HEK293 (cell line): Measurements from ENCODE around the gene SLC25A26.

Experiments
- CTCF ChIA-PET: fragments of 350-600 bp; formaldehyde crosslinking; extraction: SDS; loops from one replicate; lab custom pipeline; 2021; ENCODE audit warnings: antibody characterized with exemption; lab: Yijun Ruan, JAX
- POLR2A ChIA-PET: fragments of 300-600 bp; formaldehyde crosslinking; extraction: SDS; loops from one replicate; lab custom pipeline; 2020; ENCODE audit warnings: antibody characterized with exemption, inconsistent platforms; lab: Yijun Ruan, JAX
- H3K27ac ChIP-seq: fragments of 200-500 bp; sonication (Bioruptor generic); 2 replicates; pipeline ENCODE4 v1.5.1; 2014; ENCODE audit warnings: low read depth, low read length, control low read depth, inconsistent platforms; ENCODE audit errors: extremely low read depth
- H3K36me3 ChIP-seq, 2 experiments: fragments of 200-500 bp in 1 of 2; sonication (Bioruptor generic) in 1 of 2; 1 replicate in 1 of 2; 2 replicates in 1 of 2; pipeline ENCODE4 v1.5.1; 2014 to 2017; ENCODE audit warnings: inconsistent platforms in 2 of 2, low read length in 2 of 2; ENCODE audit not compliant: control insufficient read depth in 2 of 2, insufficient read depth in 1 of 2
- H3K4me1 ChIP-seq: fragments of 200-500 bp; sonication (Bioruptor generic); 2 replicates; pipeline ENCODE4 v1.5.1; 2014; ENCODE audit warnings: mild to moderate bottlenecking, low read length, inconsistent platforms; ENCODE audit not compliant: control insufficient read depth, insufficient read depth
- H3K4me3 ChIP-seq: 2 replicates; pipeline ENCODE4 v1.5.1; 2011; ENCODE audit warnings: low read depth, mild to moderate bottlenecking, control low read depth, low read length, moderate library complexity
- H3K9me3 ChIP-seq: fragments of 200-500 bp; sonication (Bioruptor generic); 2 replicates; pipeline ENCODE4 v1.5.1; 2014; ENCODE audit warnings: low read depth, low read length, inconsistent platforms; ENCODE audit not compliant: control insufficient read depth, insufficient read depth
- BCL11B ChIP-seq: fragments of 450-650 bp; formaldehyde crosslinking; IDR thresholded peaks from 2 replicates; pipeline ENCODE4 v1.5.1; 2016; ENCODE audit warnings: low read depth, missing biosample characterization, missing genetic modification characterization
- EGR2 ChIP-seq: fragments of 450-650 bp; formaldehyde crosslinking; IDR thresholded peaks from 2 replicates; pipeline ENCODE4 v1.5.1; 2016; ENCODE audit warnings: low read depth, missing biosample characterization, missing genetic modification characterization
- GLIS1 ChIP-seq: fragments of 450-650 bp; formaldehyde crosslinking; IDR thresholded peaks from 2 replicates; pipeline ENCODE4 v1.5.1; 2016; ENCODE audit warnings: missing biosample characterization, missing genetic modification characterization
- KLF7 ChIP-seq: fragments of 450-650 bp; formaldehyde crosslinking; IDR thresholded peaks from 2 replicates; pipeline ENCODE4 v1.5.1; 2016; ENCODE audit warnings: missing biosample characterization, missing genetic modification characterization, borderline replicate concordance
- KLF9 ChIP-seq: fragments of 450-650 bp; formaldehyde crosslinking; IDR thresholded peaks from 2 replicates; pipeline ENCODE4 v1.5.1; 2016; ENCODE audit warnings: missing biosample characterization, missing genetic modification characterization, low read depth
- OSR2 ChIP-seq: fragments of 450-650 bp; formaldehyde crosslinking; IDR thresholded peaks from 2 replicates; pipeline ENCODE4 v1.5.1; 2016; ENCODE audit warnings: missing biosample characterization, missing genetic modification characterization
- SALL2 ChIP-seq: fragments of 450-650 bp; formaldehyde crosslinking; IDR thresholded peaks from 2 replicates; pipeline ENCODE4 v1.5.0; 2017; ENCODE audit warnings: missing biosample characterization, mild to moderate bottlenecking, missing genetic modification characterization, borderline replicate concordance
- ZBTB20 ChIP-seq: fragments of 450-650 bp; formaldehyde crosslinking; IDR thresholded peaks from 2 replicates; pipeline ENCODE4 v1.5.1; 2016; ENCODE audit warnings: missing biosample characterization, missing genetic modification characterization
- ZFP3 ChIP-seq: fragments of 450-650 bp; formaldehyde crosslinking; IDR thresholded peaks from 2 replicates; pipeline ENCODE4 v1.5.1; 2016; ENCODE audit warnings: low read depth, missing biosample characterization, missing genetic modification characterization
- ZIC2 ChIP-seq: fragments of 450-650 bp; formaldehyde crosslinking; IDR thresholded peaks from 2 replicates; pipeline ENCODE4 v1.5.1; 2016; ENCODE audit warnings: missing biosample characterization, missing genetic modification characterization
- ZNF184 ChIP-seq: fragments of 450-650 bp; IDR thresholded peaks from 2 replicates; pipeline ENCODE4 v1.5.1; 2018; ENCODE audit warnings: missing biosample characterization, mild to moderate bottlenecking, missing genetic modification characterization
- ZNF19 ChIP-seq: fragments of 450-650 bp; formaldehyde crosslinking; IDR thresholded peaks from 2 replicates; pipeline ENCODE4; 2016; ENCODE audit warnings: missing biosample characterization, missing genetic modification characterization, low read depth
- ZNF214 ChIP-seq: fragments of 450-650 bp; formaldehyde crosslinking; IDR thresholded peaks from 2 replicates; pipeline ENCODE4 v1.5.1; 2017; ENCODE audit warnings: missing biosample characterization, mild to moderate bottlenecking, missing genetic modification characterization, borderline replicate concordance
- ZNF24 ChIP-seq: fragments of 450-650 bp; formaldehyde crosslinking; IDR thresholded peaks from 2 replicates; pipeline ENCODE4 v1.5.1; 2016; ENCODE audit warnings: missing biosample characterization, missing genetic modification characterization
- ZNF302 ChIP-seq: fragments of 450-650 bp; formaldehyde crosslinking; IDR thresholded peaks from 2 replicates; pipeline ENCODE4 v1.5.1; 2016; ENCODE audit warnings: missing biosample characterization, missing genetic modification characterization, low read depth
- ZNF354C ChIP-seq: fragments of 450-650 bp; formaldehyde crosslinking; IDR thresholded peaks from 2 replicates; pipeline ENCODE4 v1.5.1; 2016; ENCODE audit warnings: missing biosample characterization, missing genetic modification characterization, low read depth, borderline replicate concordance
- ZNF404 ChIP-seq: fragments of 450-650 bp; formaldehyde crosslinking; IDR thresholded peaks from 2 replicates; pipeline ENCODE4 v1.5.1; 2017; ENCODE audit warnings: missing biosample characterization, missing genetic modification characterization
- ZNF433 ChIP-seq: fragments of 450-650 bp; formaldehyde crosslinking; IDR thresholded peaks from 2 replicates; pipeline ENCODE4 v1.5.1; 2016; ENCODE audit warnings: missing biosample characterization, missing genetic modification characterization, low read depth
- ZNF510 ChIP-seq: fragments of 450-650 bp; formaldehyde crosslinking; IDR thresholded peaks from 2 replicates; pipeline ENCODE4 v1.5.1; 2018; ENCODE audit warnings: mild to moderate bottlenecking, missing genetic modification characterization, missing biosample characterization; ENCODE audit not compliant: insufficient replicate concordance
- ZNF514 ChIP-seq: fragments of 450-650 bp; formaldehyde crosslinking; IDR thresholded peaks from 2 replicates; pipeline ENCODE4 v1.5.1; 2016; ENCODE audit warnings: missing biosample characterization, missing genetic modification characterization
- ZNF585B ChIP-seq: fragments of 450-650 bp; formaldehyde crosslinking; IDR thresholded peaks from 2 replicates; pipeline ENCODE4 v1.5.1; 2016; ENCODE audit warnings: missing biosample characterization, missing genetic modification characterization
- ZNF596 ChIP-seq: fragments of 450-650 bp; IDR thresholded peaks from 2 replicates; pipeline ENCODE4 v1.5.0; 2018; ENCODE audit warnings: missing biosample characterization, mild to moderate bottlenecking, missing genetic modification characterization, moderate library complexity
- ZNF600 ChIP-seq: fragments of 450-650 bp; formaldehyde crosslinking; IDR thresholded peaks from 2 replicates; pipeline ENCODE4 v1.5.1; 2016; ENCODE audit warnings: missing biosample characterization, missing genetic modification characterization
- ZNF624 ChIP-seq: fragments of 450-650 bp; formaldehyde crosslinking; IDR thresholded peaks from 2 replicates; pipeline ENCODE4 v1.5.1; 2017; ENCODE audit warnings: missing biosample characterization, missing genetic modification characterization
- ZNF626 ChIP-seq: fragments of 450-650 bp; sonication (Bioruptor Pico); formaldehyde crosslinking; IDR thresholded peaks from 2 replicates; pipeline ENCODE4 v1.5.1; 2018; ENCODE audit warnings: missing biosample characterization, missing genetic modification characterization, inconsistent platforms
- ZNF629 ChIP-seq: fragments of 450-650 bp; formaldehyde crosslinking; IDR thresholded peaks from 2 replicates; pipeline ENCODE4 v1.5.1; 2017; ENCODE audit warnings: missing biosample characterization, missing genetic modification characterization
- ZNF785 ChIP-seq: fragments of 450-650 bp; formaldehyde crosslinking; IDR thresholded peaks from 2 replicates; pipeline ENCODE4 v1.5.1; 2016; ENCODE audit warnings: missing biosample characterization, missing genetic modification characterization
- ZNF791 ChIP-seq: fragments of 450-650 bp; formaldehyde crosslinking; IDR thresholded peaks from 2 replicates; pipeline ENCODE4 v1.5.1; 2016; ENCODE audit warnings: missing biosample characterization, missing genetic modification characterization
- ZNF830 ChIP-seq: fragments of 450-650 bp; IDR thresholded peaks from 2 replicates; pipeline ENCODE4 v1.5.0; 2018; ENCODE audit warnings: missing biosample characterization, missing genetic modification characterization, low read depth, mild to moderate bottlenecking, moderate library complexity
- TF ChIP-seq, protein P1 (sequence below): fragments of 450-650 bp; formaldehyde crosslinking; IDR thresholded peaks from 2 replicates; pipeline ENCODE4 v1.5.1; 2016; ENCODE audit warnings: missing biosample characterization, missing genetic modification characterization
- TF ChIP-seq, protein P2 (sequence below): fragments of 450-650 bp; formaldehyde crosslinking; optimal IDR thresholded peaks from 2 replicates; pipeline ENCODE3; 2016; ENCODE audit warnings: missing biosample characterization, mild to moderate bottlenecking, missing genetic modification characterization
- TF ChIP-seq, protein P3 (sequence below): fragments of 450-650 bp; formaldehyde crosslinking; IDR thresholded peaks from 2 replicates; pipeline ENCODE4 v1.5.1; 2016; ENCODE audit warnings: missing biosample characterization, missing genetic modification characterization

SLC25A26 gene

DNA sequence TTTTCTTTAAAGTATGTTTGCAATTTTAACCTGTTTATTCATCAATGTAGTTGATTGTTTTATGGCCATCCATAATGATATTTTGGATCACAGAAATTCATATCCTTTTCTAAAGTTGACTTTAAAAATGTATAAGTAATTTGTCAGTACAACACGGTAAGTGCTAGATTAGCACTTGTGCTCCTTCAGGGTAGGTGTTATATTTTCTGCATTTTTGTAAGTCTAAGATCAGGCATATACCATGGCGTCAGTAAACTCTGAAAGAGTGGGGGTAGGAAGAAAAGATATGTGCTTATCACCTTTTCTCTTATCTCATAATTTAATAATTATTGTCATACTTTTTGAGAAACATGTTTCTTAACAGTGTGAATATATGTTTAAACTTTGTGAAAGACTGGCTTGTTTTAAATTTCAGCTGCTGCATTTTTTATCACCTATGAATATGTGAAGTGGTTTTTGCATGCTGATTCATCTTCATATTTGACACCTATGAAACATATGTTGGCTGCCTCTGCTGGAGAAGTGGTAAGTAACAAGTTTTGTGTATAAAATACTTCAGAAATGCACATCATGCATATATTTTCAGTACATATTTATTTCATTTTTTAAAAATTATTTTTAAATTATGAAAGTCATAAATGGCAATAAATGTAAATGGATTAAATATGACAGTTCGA, 22.1 kb downstream of the SLC25A26 start:
- Histone ChIP-seq H3K4me3 (no peak overlapping the region), H3K4me1 (no peaks in the 10 kb centered on the region), H3K36me3 (peaks cover 0 to 26% of the 10 kb centered on the region in 2 experiments; a peak in 1 of 3 replicates), H3K9me3 (no peaks in the 10 kb centered on the region), H3K27ac (no peak overlapping the region)
- TF ChIP-seq, protein P1, sequence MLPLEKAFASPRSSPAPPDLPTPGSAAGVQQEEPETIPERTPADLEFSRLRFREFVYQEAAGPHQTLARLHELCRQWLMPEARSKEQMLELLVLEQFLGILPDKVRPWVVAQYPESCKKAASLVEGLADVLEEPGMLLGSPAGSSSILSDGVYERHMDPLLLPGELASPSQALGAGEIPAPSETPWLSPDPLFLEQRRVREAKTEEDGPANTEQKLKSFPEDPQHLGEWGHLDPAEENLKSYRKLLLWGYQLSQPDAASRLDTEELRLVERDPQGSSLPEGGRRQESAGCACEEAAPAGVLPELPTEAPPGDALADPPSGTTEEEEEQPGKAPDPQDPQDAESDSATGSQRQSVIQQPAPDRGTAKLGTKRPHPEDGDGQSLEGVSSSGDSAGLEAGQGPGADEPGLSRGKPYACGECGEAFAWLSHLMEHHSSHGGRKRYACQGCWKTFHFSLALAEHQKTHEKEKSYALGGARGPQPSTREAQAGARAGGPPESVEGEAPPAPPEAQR (tag by site-specific recombination), result no peak
- TF ChIP-seq ZNF19 (tag by site-specific recombination), result no peak
- TF ChIP-seq ZNF830 (tag by site-specific recombination), result no peak
- TF ChIP-seq ZNF510 (tag by site-specific recombination), result no peak
- no peak for TF ChIP-seq ZNF791 (tag by site-specific recombination)
- TF ChIP-seq ZIC2 (tag by site-specific recombination), result no peak
- no peak for TF ChIP-seq ZNF629 (tag by site-specific recombination)
- no peak for TF ChIP-seq ZNF624 (tag by site-specific recombination)
- no peak for TF ChIP-seq KLF7 (tag by site-specific recombination)
- TF ChIP-seq ZNF404 (tag by site-specific recombination), result no peak
- no peak for TF ChIP-seq ZNF596 (tag by site-specific recombination)
- TF ChIP-seq, protein P2, sequence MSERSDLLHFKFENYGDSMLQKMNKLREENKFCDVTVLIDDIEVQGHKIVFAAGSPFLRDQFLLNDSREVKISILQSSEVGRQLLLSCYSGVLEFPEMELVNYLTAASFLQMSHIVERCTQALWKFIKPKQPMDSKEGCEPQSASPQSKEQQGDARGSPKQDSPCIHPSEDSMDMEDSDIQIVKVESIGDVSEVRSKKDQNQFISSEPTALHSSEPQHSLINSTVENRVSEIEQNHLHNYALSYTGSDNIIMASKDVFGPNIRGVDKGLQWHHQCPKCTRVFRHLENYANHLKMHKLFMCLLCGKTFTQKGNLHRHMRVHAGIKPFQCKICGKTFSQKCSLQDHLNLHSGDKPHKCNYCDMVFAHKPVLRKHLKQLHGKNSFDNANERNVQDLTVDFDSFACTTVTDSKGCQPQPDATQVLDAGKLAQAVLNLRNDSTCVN (tag by site-specific recombination), result no peak
- TF ChIP-seq ZNF214 (tag by site-specific recombination), result no peak
- no peak for TF ChIP-seq ZNF626 (tag by site-specific recombination)
- CTCF ChIA-PET, result interaction anchor here (1.1 to 1.2 kb wide), 2 partner anchors 11 to 572 kb away, joined by 3 to 4 read pairs; no protein-coding TSS in a partner anchor
- POLR2A ChIA-PET, result no interaction called here

DNA sequence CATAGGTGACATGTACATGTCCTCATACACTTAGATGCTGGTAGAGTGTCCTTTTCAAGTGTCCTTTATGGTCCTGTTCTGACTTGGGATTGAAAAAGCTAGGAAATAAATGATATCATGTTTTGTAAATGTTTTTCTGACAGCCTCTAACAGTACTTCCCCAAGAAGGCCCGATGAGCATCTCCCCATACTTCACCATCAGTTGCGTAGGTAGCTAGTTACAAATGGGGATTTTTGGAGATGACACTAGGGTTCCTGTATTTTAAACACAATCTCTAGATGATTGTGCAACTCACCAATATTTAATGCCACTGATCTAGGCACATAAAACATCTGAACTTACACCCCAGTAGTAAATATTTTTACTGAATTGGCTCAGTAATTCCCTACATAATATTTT, 27.8 kb downstream of the SLC25A26 start:
- no peaks in the 10 kb centered on the region for H3K9me3 ChIP-seq
- CTCF ChIA-PET, result interaction anchor here (0.8 to 1.1 kb wide), 3 partner anchors 12 to 160 kb away, joined by 3 to 4 read pairs (median 4); no protein-coding TSS in a partner anchor
- no peaks in the 10 kb centered on the region for H3K4me1 ChIP-seq
- no peak overlapping the region for H3K4me3 ChIP-seq
- POLR2A ChIA-PET, result no interaction called here
- H3K27ac ChIP-seq, result no peak overlapping the region
- peaks cover 0 to 17% of the 10 kb centered on the region in 2 experiments; a peak in 1 of 3 replicates for H3K36me3 ChIP-seq
- TF ChIP-seq, protein P3, sequence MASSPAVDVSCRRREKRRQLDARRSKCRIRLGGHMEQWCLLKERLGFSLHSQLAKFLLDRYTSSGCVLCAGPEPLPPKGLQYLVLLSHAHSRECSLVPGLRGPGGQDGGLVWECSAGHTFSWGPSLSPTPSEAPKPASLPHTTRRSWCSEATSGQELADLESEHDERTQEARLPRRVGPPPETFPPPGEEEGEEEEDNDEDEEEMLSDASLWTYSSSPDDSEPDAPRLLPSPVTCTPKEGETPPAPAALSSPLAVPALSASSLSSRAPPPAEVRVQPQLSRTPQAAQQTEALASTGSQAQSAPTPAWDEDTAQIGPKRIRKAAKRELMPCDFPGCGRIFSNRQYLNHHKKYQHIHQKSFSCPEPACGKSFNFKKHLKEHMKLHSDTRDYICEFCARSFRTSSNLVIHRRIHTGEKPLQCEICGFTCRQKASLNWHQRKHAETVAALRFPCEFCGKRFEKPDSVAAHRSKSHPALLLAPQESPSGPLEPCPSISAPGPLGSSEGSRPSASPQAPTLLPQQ (tag by site-specific recombination), result no peak
- TF ChIP-seq KLF9 (tag by site-specific recombination) (no peak), BCL11B (tag by site-specific recombination) (no peak), ZNF785 (tag by site-specific recombination) (no peak), ZNF585B (tag by site-specific recombination) (no peak), ZNF354C (no peak), ZNF184 (no peak), ZNF600 (tag by site-specific recombination) (no peak), ZNF514 (no peak), SALL2 (no peak), ZFP3 (no peak), OSR2 (tag by site-specific recombination) (no peak), ZNF24 (tag by site-specific recombination) (no peak), ZBTB20 (tag by site-specific recombination) (no peak), ZNF302 (no peak), ZNF433 (tag by site-specific recombination) (no peak), EGR2 (tag by site-specific recombination) (no peak), GLIS1 (tag by site-specific recombination) (no peak)
